Measurements from ENCODE around the gene TADA2A.

The TADA2A gene, protein sequence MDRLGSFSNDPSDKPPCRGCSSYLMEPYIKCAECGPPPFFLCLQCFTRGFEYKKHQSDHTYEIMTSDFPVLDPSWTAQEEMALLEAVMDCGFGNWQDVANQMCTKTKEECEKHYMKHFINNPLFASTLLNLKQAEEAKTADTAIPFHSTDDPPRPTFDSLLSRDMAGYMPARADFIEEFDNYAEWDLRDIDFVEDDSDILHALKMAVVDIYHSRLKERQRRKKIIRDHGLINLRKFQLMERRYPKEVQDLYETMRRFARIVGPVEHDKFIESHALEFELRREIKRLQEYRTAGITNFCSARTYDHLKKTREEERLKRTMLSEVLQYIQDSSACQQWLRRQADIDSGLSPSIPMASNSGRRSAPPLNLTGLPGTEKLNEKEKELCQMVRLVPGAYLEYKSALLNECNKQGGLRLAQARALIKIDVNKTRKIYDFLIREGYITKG

DNA sequence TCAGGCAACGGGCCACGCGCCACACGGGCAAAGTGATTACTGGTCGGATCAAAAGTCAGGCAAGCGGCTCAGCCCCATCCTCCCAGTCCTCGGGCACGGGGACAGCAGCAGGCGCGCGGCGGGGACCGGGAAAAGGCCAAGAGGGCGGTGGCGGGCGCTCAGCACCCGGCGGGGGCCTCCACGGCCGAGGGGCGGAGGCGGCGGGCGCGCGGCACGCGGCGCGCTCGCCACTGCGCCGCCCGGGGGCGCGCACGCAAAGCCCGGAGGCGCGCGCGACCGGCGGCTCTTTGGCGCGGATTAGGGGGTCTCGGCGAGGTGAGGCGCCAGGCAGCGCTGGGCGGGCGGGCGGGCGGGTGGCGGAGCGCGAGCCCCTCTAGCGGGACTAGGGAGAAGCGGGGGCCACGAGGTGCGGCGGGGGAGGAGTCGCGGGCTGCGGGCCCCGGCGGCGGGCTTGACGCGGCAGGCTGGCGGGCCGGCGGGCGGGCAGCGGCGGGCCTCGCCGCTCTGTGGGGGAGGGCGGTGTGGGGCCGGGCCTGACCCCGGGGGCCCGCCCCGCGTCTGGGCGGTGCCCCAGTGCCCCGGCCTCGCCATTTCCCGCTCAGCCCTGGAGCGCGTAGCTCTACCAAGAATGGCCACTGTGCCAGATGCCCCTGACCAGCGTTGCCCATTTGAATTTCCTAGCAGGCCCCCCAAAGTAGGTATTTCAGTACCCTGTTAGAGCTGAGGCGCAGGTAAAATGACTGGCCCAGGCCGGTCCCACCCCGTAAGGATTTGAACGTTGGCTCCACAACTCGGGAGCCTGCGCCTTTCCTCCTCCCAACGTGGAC, at the start of gene TADA2A, which contains the start of gene ACACA:
Gene TADA2A (plus strand): TSS at position 252 of the 827 bp plus-strand sequence. CDS start 4,480 bp downstream, outside the sequence.
Gene ACACA (minus strand): TSS at position 202 of the 827 bp plus-strand sequence. CDS start 537 bp downstream, outside the sequence.
- DNase-seq (ENCODE audit: low read depth in 2 of 2) = peak; percentile 50 to 53

GRCh38 chr17:37358098-37358829, 48.4 kb upstream of the TADA2A start:
- DNase-seq (ENCODE audit: low read depth in 2 of 2) = no peak

- peak; percentile 79 to 80 for DNase-seq (ENCODE audit: low read depth in 2 of 2)
Observed at GRCh38 chr17:37358830-37359681, 47.6 kb upstream of the TADA2A start.

DNA sequence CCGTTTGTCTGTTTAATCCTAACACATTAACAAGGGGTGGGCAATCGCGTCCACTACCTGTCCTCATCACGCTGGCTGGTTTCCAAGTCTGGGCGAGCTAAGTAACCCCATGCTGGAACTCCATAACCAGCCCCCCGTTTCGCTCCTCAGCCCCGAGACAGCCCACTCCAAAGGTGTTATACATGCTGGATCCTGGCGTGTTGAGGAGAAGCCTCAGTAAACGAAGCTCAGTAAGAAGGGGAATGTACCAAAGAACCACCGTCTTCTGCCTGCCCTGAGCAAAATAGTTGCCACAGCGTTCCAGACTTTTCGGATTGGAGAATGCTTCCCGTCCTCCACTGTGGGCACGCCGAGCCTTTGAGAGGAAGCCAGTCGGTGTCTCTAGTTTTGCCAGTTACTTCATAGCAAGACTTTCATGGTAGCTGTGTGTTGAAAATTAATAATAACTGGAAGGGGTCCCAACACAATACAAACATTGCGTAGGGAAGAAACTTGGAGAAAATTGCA, 47.0 kb upstream of the TADA2A start:
- DNase-seq (ENCODE audit: low read depth in 2 of 2) = no peak

GRCh38 chr17:37360632-37361031, 46.1 kb upstream of the TADA2A start:
- no peak for DNase-seq (ENCODE audit: low read depth in 2 of 2)

- no peak for DNase-seq (ENCODE audit: low read depth in 2 of 2)
Observed at GRCh38 chr17:37361543-37361942, 45.1 kb upstream of the TADA2A start.

DNA sequence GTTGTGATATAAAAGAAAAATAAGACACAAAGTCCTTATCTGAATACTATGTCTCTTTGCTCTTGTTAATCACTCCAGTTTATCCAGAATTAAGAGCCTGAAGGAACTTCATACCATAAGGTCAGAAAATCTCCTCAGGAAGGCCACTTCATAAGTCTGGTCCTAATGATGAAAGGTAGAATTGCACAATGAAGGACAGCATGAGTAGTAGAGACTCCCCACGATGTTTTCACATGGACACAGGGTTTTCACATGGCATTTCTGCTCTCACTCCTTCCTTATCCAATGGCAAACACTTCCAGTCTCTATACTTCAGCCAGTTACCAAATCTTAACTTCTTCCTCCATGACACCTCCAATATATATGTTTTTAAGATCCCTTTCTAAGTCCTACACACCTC, 41.1 kb upstream of the TADA2A start:
- no peak for DNase-seq (ENCODE audit: low read depth in 2 of 2)

GRCh38 chr17:37368577-37368976, 38.1 kb upstream of the TADA2A start:
- DNase-seq (ENCODE audit: low read depth in 2 of 2) = no peak

DNA sequence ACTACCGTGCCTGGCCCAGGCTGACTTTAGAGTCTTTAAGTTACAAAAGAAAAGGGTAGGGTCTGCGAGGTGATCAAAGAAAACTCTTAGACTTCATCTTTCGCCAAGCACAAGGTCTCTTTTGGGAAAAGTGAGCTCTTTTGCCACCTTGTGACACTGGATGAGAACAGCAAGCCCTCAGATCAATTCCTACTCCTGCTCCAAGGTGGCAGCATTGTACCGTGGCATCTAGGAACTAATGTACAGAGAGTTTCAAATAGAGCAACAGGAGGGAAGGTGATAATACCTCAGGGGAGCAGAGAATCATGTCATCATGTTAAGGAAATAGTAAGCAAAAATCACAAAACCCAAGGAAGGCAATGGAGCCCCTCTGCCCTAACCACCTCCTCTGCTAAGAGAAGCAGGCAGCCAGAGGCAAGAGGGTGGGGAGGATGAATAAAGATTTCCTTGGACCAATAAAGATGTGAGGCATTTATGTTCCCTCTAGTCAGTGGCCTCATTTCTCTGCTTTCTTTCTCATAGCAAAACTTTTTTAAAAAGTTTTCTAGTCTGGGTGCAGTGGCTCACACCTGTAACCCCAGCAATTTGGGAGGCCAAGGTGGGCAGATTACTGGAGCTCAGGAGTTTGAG, 33.0 kb upstream of the TADA2A start:
- DNase-seq (ENCODE audit: low read depth in 2 of 2) = peak; percentile 27 to 29

DNA sequence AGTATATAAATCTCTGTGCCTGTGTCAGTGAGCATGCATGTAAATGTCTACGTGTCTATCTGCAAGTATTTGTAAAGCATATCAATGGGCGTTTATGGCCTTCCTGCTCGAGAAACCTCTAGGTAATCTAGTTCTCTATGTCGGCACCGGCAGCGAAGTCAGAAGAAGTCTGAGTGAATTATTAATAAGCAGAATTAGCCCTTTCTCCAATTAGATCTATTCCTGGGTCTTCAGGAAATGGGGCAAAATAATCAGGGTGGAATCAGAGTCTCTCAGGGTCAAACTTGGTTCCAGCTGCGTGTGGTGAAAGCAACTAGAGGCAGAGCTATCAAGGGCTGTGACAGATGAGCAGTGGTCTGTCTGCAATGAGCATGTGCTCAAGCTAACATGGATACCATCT, 31.0 kb upstream of the TADA2A start, which contains the start of gene C17orf78:
Gene C17orf78 (plus strand): TSS at position 280 of the 400 bp plus-strand sequence. CDS start 108 bp downstream, at position 388.
- DNase-seq (ENCODE audit: low read depth in 2 of 2) = no peak

DNA sequence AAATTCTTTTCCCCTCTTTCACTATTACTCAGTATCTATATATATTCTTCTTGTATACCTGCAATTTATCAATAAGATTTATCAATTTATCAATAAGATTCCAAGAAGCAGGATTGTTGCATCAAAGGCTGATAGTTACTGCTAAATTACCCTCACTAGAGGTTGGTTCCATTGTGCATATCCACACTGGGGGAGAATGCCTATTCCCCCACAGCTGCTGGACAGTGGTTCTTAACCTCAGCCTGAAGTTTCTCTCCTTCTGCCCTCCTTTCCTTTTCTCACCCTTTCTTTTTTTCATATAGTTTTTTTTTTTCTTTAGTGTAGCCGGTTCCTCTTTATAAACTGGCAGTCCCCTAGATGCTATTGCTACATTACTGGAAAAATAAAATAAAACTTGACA, 24.6 kb upstream of the TADA2A start:
- no peak for DNase-seq (ENCODE audit: low read depth in 2 of 2)

DNA sequence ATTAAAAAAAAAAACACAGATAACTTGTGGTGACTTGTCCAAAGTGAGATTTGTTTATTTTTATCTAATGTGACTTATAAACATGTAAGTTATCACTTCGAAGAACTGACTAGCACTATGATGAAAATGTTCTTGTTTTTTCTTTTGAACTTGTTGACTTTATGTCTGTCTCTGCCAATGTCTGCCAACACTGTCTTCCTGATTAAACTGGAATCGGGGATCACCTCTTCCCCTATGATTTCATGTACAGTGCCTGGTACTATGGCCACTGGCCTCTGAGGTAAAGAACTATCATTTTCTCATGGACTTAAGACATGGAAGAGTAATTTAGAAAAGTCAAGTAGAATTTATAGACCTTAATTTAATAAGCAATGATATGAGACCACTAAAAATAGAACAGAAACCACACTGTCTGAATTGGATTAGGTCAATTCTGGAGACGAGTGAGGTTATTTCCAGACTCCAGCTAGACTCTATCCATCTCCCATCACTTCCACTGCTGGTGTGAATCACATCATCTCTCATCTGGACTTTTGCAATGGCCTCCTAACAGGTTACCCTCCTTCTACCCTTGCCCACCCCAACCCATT, 22.0 kb upstream of the TADA2A start:
- no peak for DNase-seq (ENCODE audit: low read depth in 2 of 2)

DNA sequence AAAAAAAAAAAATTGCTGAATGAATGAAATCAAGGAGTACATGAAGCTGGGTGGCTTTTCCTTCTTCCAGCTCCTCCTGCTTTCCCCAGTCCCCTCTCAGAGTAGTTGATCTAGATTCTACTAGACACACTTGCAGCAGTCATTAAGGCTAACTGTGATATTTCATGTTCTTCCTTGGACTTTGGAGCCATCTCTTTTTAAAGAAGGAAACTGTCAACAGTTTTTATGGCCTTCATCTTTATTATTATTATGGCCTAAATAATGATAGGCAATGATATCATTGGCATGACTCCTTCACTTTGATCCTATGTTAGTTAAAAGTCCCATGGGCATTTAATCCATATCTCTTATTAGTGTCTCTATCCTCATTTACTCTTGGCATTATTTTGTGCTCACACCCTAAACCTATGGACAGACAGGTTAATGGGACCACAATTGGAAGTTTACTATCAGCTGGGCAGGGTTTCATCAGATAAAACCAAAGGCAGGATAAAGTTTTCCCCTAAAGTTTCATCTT, 21.2 kb upstream of the TADA2A start:
- no peak for DNase-seq (ENCODE audit: low read depth in 2 of 2)

DNA sequence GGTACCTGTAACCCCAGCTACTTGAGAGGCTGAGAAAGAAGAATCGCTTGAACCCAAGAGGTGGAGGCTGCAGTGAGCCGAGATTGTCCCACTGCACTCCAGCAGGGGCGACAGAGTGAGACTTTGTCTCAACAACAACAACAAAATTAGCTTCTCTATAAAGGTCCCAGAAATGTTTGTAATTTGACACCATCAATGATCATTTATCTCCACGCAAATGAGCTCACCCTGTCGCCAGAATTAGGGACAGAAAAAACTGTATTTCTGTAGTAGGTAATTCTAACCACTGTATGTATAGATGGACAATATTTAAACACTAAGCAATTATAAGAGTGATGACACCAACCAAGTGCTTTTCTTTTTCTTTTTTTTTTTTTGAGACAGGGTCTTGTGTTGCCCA, 20.2 kb upstream of the TADA2A start:
- no peak for DNase-seq (ENCODE audit: low read depth in 2 of 2)

DNA sequence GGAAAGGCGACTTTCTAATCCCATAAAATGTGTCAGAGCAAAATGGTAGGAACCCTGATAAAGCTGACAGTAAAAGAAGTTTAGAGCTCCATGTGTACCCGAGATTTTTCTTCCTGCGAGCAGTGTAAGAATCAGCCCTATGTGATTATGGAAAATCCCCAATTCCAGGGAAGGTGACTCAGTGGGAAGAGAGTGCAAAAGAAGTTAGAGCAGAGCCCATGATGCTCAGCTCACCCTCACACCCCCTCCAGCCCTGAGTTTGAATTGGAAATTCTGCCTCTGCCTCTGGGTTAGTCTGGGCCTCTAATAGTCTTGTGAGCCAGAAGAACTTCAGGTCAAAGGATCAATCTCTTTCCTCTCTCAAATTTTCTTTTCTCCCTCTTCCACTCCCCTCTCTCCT, 18.4 kb upstream of the TADA2A start:
- DNase-seq (ENCODE audit: low read depth in 2 of 2) = no peak

GRCh38 chr17:37389160-37389559, 17.5 kb upstream of the TADA2A start:
- DNase-seq (ENCODE audit: low read depth in 2 of 2) = no peak

DNA sequence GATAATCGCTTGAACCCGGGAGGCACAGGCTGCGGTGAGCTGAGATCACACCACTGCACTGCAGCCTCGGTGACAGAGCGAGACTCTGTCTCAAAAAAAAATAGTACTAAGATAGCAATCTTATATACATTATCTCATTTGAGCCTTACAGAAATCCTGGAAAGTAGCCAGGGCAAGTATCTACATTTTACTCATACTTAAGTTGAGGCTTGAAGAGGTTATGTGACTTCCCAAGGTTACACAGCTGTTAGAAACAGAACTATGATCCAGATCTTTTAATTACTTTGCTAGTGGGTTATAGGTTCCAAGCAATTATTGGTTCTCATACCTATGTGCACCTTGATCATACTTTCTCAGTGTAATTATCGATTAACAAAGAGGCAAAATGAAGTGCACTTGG, 15.5 kb upstream of the TADA2A start:
- DNase-seq (ENCODE audit: low read depth in 2 of 2) = no peak

DNA sequence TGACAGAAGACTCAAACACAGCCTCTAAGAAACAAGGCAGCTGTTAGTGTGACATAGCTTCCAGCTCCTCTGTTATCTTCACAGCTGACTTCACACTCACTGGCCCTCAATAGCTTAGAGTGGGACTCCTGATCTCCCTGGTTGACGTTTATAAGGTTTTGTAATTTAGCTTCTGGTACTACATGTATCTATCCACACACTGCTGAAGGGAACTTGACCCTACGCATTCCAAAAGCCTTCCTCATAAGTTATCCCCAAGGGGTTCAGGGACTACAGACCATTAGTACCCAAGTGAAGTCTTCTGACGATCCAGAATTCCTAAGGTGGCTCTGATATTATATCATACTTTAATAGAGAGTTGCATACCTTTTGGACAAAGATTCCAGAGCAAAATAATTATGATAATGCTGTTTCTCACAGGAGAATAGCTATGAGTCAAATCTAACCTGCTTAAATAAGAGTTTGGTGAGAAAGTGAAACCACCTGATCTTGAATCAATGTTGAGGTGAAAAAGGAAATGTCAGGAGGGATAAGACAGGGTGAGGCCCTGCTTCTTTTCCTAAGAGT, 14.6 kb upstream of the TADA2A start:
- no peak for DNase-seq (ENCODE audit: low read depth in 2 of 2)

DNA sequence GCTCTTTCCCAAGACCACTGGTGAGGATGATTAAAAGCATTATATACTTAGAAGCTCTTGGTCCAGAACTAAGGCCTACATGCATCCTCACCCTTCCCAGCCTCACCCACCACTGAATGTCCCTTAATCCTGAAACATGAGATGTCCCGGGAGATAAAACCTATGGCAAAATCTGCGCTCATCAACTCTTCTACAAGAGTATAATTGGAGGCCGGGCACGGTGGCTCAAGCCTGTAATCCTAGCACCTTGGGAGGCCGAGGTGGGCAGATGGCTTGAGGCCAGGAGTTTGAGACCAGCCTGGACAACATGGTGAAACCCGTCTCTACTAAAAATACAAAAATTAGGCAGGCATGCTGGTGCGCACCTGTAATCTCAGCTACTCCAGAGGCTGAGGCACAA, 13.3 kb upstream of the TADA2A start:
- no peak for DNase-seq (ENCODE audit: low read depth in 2 of 2)

Data from activated CD8-positive, alpha-beta memory T cell treated with anti-CD3 and anti-CD28 coated beads for 4 hours (primary cell).